Adipose tissue (tissue), 3 donors: ENCODE measurements around the gene ALOXE3. TPM values are rescaled to one million over a fixed set of nuclear protein-coding genes. Genes with fewer than 3 reads are reported as not detected.
"Not testable (repeated sequence)": the region's sequence is repeated elsewhere in the genome, so short reads cannot be mapped to it uniquely, and the experiment has no call there.

Source experiments
- H3K27ac ChIP-seq: one replicate; pipeline ENCODE4 v1.5.1; 2013; ENCODE audit warnings: low read depth, low read length
- WGBS, 3 donors: extraction: QIAGEN DNeasy Blood & Tissue Kit; methylation state at CpG; one replicate each; pipeline ENCODE4 v1.1.7; 2013; 5-methylcytosine and 5-hydroxymethylcytosine counted together
- polyA plus RNA-seq, 3 donors: library from polyadenylated mRNA; stranded (reverse); fragments of 200-250 nt; gene quantifications; one replicate each; pipeline ENCODE4 v1.2.3, GENCODE V29; 2013
- donor health status: healthy with polysubstance abuse.
- donor health status: Bipolar disorder and iron deficiency.
- donor health status: healthy.

ALOXE3 gene
- polyA plus RNA-seq, 3 donors, result 0.01 to 0.18 TPM; not detected in 1

DNA sequence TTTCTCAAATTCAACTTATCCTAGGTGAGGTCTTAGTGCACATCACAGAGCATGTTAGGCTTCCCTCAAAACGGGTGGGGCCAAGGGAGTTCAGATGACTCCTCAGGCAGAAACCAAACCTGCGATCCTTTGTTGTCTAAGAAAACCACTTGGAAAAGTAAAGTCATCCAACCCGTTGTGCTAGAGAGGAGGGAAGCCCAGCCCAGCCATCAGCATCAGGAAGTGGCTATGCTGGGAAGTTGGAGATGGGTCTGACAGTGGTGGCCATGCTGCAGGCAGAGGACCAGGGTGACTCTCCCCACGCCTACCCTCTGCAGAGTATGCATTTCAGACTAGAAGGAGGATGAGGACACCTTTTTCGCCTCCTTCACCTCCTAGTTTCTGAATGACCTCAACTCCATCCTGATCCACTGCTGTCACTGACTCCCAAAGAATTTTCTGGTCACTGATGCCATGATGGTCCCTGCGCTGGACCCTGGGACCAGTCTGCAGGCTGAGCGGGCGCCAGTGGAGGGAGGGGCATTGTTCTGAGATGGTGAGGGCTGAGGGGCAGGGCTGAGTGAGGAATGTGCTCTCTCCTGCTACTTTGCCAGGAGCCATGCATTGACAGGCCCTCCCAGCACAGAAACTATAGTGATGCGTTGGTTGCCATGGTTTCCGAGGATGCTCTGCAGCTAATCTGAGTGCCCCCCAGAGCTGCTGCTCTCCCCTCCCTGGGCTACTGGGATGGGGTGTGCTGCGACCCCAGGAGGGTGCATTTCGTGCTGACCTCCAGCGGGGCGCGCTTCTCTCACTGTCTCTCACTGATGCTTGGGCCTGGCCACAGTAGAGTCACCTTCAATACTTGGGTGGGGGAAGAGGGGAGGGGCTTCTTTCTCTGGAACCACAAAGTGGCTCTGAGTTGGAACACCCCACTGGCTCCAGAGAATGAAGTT is 51.2 kb downstream of the ALOXE3 start:
- no peak overlapping the region for H3K27ac ChIP-seq
- 62 to 77% (median 75%) methylated on average over 12 to 15 of the region's 15 CpGs for WGBS, 3 donors

DNA sequence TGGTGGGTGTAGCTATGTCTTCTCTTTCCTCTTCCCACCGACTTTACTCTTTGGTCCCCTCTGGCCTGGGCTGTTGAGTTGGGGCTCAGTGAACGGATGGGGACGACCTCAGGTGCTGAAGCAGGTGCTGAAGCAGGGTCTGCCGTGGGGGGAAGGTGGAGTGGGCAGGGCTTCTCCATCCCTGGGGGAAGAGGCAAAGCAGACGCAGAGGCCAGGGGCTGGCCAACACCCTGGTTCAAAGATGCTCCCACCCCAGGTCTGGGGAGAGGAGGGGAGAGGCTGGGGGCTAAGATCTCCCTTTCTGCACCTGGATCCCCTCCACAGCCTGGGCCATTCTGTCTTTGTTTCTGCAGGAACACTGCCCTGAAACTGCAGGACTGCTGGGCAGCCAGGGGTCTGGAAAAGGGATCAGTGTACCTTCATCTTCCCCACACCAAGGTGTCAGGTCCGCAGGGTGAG is 53.7 kb downstream of the ALOXE3 start:
- WGBS, 3 donors, result 48 to 67% (median 57%) methylated on average over 6 of the region's 6 CpGs
- H3K27ac ChIP-seq, result no peak overlapping the region

DNA sequence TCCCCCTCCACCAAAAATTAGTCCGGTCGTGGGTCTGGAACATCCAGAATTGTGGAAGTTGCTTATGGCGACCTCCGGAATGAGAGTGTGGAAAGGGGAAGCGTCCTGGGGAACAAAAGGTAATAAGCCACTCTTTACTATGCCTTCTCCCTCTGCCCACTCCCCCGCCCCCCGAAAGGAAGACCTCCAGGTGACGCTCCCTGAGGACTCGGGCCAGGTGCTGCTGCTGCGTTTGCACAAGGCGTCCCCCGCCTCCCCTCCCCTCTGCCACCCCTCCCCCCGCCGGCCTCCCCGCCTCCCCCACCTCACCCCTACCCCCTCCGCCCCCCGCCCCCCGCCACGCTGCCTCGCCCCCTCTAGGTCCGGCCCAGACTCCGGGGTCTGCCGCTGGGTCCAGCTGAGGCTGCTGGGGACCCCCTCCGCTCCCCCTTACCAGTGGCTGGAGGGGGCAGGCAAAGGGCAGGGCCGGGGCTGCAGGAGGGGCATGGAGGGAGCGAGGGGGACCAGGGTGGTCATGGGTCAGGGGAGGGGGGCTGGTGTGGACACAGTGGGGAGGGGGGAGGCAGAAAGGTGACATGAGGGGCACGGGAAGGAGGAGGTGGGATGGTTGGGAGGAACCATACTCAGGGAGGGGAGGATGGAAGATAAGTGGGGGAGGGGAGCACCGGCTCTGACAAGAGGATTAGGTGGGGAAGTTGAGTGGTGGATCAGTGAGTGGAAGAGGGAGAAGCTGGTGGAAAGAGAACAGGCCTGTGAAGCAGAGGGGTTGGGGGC is 54.4 kb downstream of the ALOXE3 start:
- H3K27ac ChIP-seq, result no peak overlapping the region
- WGBS, 3 donors, result 12 to 23% (median 19%) methylated on average over 15 to 23 of the region's 28 CpGs

DNA sequence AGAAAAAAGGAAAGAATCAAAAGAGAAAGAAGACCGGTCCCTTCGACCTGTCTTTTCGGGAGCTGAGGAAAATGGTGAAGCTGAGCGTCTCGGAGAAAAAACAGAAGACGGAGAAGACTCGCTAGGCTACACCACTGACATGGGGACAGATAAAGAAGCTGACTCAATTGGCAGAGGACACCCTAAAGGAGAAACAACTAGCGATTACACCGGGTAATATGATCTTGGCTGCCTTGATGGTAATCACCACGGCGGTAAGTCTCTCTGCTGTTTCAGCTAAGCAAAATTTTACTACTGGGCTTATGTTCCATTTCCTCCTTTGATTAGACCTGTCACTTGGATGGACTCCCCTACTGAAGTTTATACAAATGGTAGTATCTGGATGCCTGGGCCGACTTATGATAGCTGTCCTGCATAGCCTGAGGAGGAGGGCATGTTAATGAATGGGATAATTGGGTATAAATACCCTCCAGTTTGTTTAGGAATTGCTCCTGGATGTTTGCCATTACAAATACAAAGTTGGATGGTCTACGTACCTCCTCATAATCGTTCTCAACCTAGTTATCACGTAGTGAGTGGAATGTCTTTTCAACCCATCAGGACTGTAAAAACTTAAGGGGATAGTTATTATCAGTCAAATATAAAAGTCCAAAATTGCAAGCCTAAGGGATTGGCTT is 55.4 kb downstream of the ALOXE3 start:
- no peak overlapping the region for H3K27ac ChIP-seq
- 26 to 40% (median 28%) methylated on average over 15 of the region's 15 CpGs for WGBS, 3 donors

DNA sequence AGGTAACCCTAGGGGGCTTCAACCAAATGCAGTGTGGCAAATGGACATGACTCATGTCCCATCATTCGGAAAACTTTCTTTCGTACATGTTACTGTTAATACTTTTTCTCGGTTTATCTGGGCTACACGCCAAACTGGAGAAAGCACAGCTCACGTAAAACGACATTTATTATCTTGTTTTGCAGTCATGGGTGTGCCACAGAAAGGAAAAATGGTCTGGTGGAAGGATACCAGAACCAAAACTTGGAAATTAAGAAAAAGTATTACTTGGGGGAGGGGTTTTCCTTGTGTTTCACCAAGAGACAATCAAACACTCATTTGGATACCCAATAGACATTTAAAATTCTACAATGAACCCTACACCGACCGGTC is 55.9 kb downstream of the ALOXE3 start:
- WGBS, 3 donors, result 24 to 45% (median 30%) methylated on average over 8 of the region's 8 CpGs
- no peak overlapping the region for H3K27ac ChIP-seq

DNA sequence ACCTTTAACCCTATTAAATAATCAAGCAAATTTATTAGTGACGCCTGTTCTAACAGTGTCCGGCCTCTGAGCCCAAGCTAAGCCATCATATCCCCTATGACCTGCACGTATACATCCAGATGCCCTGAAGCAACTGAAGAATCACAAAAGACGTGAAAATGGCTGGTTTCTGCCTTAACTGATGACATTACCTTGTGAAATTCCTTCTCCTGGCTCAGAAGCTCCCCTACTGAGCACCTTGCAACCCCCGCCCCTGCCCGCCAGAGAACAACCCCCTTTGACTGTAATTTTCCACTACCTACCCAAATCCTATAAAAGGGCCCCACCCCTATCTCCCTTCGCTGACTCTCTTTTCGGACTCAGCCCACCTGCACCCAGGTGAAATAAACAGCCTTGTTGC is 56.5 kb downstream of the ALOXE3 start:
- not testable (repeated sequence) for H3K27ac ChIP-seq
- 67 to 69% (median 68%) methylated on average over 8 of the region's 8 CpGs for WGBS, 3 donors

DNA sequence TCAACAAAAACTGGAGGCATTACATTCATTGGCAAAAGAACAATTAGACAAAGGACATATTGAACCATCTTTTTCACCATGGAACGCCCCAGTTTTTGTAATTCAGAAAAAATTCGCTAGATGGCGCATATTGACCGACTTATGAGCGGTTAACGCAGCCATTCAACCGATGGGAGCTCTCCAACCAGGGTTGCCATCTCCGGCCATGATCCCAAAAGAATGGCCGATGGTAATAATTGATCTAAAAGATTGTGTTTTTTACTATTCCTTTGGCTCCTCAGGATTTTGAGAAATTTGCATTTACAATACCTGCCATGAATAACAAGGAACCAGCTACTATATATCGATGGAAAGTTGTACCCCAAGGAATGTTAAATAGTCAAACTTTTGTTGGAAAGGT is 58.0 kb downstream of the ALOXE3 start:
- 8 to 9% (median 8%) methylated on average over 10 of the region's 10 CpGs for WGBS, 3 donors
- H3K27ac ChIP-seq, result no peak overlapping the region

DNA sequence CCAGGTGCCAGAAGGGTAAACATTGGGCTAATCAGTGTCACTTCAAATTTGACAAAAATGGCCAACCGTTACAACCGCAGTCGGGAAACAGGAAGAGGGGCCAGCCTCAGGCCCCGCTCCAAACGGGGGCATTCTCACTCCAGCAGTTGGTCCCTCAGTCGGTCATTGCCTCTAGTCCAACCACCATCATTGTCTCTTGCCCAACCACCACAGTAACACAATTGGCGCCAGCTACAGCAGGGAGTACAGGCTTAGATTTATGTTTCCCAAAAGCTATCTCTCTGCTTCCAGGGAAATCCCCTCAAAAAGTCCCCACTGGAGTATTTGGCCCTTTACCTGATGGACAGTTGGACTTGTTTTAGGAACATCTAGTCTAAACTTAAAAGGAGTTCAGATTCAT is 59.2 kb downstream of the ALOXE3 start:
- WGBS, 3 donors, result 9 to 14% (median 11%) methylated on average over 7 of the region's 7 CpGs
- H3K27ac ChIP-seq, result no peak overlapping the region

DNA sequence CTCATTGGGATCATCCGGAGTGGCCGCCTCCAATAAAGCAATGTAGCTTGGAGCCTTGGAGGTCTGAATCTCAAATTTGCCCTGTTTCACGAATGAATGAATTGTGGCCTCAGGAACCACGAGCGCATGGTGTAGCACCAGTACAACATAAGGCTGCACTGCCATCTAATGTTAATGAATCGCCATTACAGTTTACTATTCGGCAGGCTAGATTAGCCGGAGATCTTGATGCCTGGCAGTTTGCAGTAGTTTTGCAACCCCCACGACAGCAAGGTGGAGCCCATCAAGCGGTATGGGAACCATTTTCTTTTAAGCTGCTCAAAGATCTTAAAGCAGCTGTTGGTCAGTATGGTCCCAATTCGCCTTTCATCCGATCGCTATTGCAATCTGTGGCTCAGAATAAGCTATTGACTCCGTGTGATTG is 60.6 kb downstream of the ALOXE3 start:
- 1 to 9% (median 7%) methylated on average over 14 of the region's 14 CpGs for WGBS, 3 donors
- H3K27ac ChIP-seq, result no peak overlapping the region

DNA sequence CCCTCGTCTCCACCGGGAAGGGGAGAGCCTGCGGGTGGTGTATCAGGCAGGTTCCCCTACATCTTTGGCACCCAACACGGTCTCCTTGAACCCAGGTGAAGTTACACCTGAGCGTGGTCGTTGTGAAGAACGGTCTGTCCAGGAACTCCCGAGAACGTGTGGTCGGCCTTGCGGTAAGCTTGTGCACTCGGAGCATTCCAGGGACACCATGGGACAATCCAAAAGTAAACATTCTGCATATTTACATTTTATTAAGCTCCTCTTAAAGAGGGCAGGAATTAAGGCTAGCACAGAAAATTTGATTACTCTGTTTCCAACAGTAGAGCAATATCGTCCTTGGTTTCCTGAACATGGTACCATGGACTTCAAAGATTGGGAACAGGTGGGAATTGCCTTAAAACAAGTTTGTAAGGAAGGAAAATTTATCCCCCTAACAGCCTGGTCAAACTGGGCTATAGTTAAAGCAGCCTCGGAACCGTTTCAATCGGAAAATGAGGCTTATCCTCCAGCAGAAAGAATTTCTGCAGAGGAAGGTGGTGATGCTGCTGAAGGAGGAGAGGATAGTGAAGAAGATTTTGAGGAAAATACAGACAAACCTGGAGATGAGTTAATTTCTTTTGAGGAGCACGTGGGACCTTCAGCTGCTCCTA is 61.2 kb downstream of the ALOXE3 start:
- no peak overlapping the region for H3K27ac ChIP-seq

DNA sequence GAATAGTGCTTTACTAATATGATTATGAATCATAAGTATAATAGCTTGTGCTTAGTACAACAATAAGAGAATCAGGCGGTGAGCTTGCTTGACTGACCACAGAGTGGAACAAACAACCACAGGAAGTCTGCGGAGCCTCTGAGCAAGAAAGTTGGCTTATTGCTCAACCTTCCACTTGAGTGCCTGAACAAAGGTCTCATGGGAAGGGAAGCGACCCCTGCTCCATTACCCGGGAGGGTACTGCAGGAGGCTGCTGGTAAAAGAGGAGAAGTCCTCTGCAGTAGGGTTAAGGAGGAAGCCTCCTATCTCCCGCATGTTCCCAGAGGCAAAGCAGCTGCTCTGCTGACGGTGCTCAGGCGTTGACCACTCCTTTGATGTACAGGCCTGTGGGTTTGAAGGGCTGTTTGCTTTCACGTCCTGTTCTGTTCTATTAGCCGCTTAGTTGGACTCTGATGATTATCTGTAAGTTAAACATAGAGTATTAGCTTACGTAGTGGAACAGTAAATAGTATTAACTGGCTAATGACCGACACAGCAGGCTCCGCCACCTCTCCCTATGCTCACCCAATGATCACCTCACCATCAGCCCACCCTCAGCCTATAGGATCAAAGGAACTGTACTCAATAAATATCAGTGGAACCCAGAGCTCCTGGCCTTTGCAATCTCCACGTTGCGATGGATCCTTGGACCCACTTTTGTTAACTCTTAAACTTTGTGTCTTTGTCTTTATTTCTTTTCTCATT is 61.9 kb downstream of the ALOXE3 start:
- WGBS, 3 donors, result 18 to 34% (median 33%) methylated on average over 14 of the region's 14 CpGs
- H3K27ac ChIP-seq, result no peak overlapping the region

More for the DNA sequence above, 61.2 kb downstream of the ALOXE3 start:
- WGBS, 3 donors, result 37 to 77% (median 70%) methylated on average over 17 of the region's 17 CpGs

DNA sequence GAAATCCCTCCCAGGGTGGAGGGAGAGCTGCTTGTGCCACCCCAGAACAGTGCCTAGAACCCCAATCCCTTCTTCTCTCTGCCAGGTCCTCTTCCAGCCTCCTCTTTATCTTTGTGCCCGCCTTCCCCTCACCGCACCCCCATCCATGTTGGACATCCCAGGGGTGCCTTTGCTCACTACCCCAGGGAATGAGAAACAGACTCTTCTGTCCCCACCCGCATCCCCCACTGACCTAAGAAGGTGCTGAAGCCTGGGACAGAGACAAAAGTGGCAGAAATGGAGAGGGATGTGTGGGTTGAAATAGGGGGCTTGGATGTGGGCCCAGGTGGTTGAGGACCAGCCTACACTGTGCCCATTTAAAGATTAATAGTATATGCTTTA is 62.5 kb downstream of the ALOXE3 start:
- WGBS, 3 donors, result 60 to 94% (median 68%) methylated on average over 3 of the region's 3 CpGs
- H3K27ac ChIP-seq, result no peak overlapping the region

DNA sequence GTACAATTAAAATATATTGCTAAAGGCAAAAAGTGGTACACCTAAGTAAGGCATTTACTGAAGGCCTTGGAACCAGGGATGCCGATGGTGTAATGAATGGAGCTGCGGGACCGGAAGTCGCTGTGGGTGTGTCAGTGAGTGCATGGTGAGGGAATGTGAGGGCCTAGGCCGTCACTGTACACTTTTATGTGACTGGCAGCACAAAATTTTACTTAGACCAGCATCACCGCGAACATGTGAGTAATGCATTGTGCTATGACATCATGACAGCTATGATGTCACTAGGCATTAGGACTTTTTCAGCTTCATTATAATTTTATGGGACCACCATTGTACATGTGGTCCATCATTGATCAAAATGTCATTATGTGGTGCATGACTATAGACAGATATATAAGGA is 64.7 kb downstream of the ALOXE3 start:
- WGBS, 3 donors, result 93 to 94% (median 93%) methylated on average over 7 of the region's 7 CpGs
- no peak overlapping the region for H3K27ac ChIP-seq

DNA sequence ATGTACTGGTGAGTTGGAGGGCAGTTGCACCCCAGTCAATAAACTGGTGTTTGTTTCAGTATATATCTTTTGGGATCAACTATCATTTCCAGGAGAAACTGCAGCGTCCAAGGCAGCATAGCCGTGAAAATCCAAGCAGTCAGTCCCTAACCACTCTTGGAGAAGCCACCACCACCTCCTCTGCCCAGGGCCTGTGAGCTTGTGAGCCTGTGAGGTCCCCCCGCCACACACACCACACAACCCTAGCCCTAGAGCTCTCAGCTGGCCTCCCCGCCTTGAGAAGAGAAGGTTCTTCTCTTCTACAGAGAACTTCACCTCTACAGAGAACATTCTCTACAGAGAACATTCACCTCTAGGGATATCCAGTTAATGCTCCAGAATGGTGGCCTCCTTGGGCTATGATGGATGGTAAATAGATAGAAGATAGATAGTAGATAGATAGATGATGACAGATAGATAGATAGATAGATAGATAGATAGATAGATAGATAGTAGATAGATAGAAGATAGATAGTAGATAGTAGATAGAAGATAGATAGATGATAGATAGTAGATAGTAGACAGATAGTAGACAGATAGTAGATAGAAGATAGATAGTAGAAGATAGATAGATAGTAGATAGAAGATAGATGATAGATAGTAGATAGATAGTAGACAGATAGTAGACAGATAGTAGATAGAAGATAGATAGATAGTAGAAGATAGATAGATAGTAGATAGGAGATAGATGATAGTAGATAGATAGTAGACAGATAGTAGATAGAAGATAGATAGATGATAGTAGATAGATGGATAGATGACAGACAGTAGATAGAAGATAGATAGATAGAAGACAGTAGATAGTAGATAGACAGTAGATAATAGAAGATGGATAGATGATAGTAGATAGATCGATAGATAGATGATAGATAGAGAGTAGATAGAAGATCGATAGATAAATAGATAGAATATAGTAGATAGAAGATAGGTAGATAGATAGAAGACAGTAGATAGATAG is 65.8 kb downstream of the ALOXE3 start:
- no peak overlapping the region for H3K27ac ChIP-seq
- WGBS, 3 donors, result 84 to 95% (median 94%) methylated on average over 6 of the region's 6 CpGs

DNA sequence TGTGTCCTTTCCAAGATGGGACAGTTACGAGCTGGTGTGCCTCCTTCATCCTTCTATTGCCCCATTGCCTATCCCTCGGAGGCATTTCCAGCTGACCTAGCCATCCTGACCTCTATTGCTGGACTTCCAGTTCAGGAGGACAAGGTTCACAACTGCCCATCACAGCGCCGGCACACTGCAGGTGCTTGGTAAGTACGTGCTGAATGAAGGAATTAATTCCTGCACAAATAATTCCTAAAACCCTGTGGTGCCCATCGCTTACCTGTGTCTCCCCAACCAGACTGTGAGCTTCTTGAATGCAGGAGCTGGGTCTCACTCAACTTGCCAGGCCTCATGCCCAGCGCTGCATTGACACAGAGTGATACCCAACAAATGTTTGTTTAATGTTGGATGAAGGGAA is 66.5 kb downstream of the ALOXE3 start:
- WGBS, 3 donors, result 81 to 89% (median 86%) methylated on average over 7 of the region's 7 CpGs
- no peak overlapping the region for H3K27ac ChIP-seq

DNA sequence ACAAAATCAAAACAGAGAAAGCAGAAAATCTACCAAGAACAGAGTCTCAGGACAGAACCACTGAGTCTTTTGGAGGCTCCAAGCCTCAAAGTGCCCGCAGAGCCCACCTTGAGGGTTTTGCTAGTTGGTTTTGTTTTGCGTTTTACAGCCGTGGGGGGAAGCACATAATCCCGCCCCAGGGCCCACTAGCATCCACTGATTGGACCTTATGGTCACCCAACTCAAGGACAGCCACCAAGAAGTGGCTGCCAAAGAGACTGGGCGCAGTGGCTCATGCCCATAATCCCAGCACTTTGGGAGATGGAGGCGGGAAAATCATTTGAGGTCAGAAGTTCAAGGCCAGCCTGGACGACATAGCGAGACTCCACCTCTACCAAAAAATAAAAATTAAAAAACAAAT is 69.6 kb downstream of the ALOXE3 start:
- no peak overlapping the region for H3K27ac ChIP-seq
- 80 to 91% (median 87%) methylated on average over 8 of the region's 8 CpGs for WGBS, 3 donors

DNA sequence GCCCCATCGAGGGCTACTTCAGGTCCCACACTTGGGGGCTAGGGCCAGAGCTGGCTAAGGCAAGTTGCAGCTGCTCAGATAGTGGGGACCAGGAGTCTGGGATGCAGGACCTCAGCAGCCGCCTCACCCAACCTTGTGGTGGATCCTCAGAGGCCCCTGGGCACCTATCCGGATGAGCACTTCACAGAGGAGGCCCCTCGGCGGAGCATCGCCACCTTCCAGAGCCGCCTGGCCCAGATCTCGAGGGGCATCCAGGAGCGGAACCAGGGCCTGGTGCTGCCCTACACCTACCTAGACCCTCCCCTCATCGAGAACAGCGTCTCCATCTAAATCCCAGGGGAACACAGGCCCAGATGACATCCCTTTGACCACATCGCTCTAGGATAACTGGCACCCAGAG is 70.1 kb downstream of the ALOXE3 start:
- 91 to 94% (median 92%) methylated on average over 12 of the region's 12 CpGs for WGBS, 3 donors
- H3K27ac ChIP-seq, result no peak overlapping the region
